Spleen (tissue), 11 donors: Measurements from ENCODE around the gene ZNF585A. TPM values are rescaled to one million over a fixed set of nuclear protein-coding genes. Genes with fewer than 3 reads are reported as not detected.
A peak's percentile ranks its signal among the peaks of the same experiment; 100 is the strongest.
"Not testable (repeated sequence)": the region's sequence is repeated elsewhere in the genome, so short reads cannot be mapped to it uniquely, and the experiment has no call there.

ENCODE experiments used
- DNase-seq: peaks from one replicate; pipeline ENCODE4 v3.0.0-alpha.2; 2020
- H3K27ac ChIP-seq, 8 donors: fragments of 200-600 bp; sonication (generic) in 7 of 8; 1 replicate in 4 of 8; 2 replicates in 4 of 8; pipeline versions ENCODE4 v1.5.0 to v1.8.0; 2016 to 2021; ENCODE audit warnings: inconsistent platforms in 4 of 8, mild to moderate bottlenecking in 4 of 8, moderate library complexity in 1 of 8
- H3K27me3 ChIP-seq, 7 donors: fragments of 200-600 bp; sonication (generic) in 6 of 7; replicated peaks in 1 of 7; 1 replicate in 4 of 7; 2 replicates in 3 of 7; pipeline versions ENCODE4 v1.5.0 to v1.8.0; 2016 to 2021; ENCODE audit warnings: inconsistent platforms in 3 of 7, mild to moderate bottlenecking in 1 of 7
- H3K36me3 ChIP-seq, 6 donors: fragments of 200-600 bp; sonication (generic) in 5 of 6; 1 replicate in 4 of 6; 2 replicates in 2 of 6; pipeline versions ENCODE4 v1.5.0 to v1.8.0; 2016 to 2021; ENCODE audit warnings: inconsistent platforms in 2 of 6
- H3K4me1 ChIP-seq, 6 donors: fragments of 200-600 bp; sonication (generic) in 5 of 6; 1 replicate in 3 of 6; 2 replicates in 3 of 6; pipeline versions ENCODE4 v1.5.0 to v1.8.0; 2016 to 2021; ENCODE audit warnings: inconsistent platforms in 3 of 6
- H3K4me3 ChIP-seq, 8 donors: fragments of 200-600 bp; sonication (generic) in 7 of 8; 1 replicate in 4 of 8; 2 replicates in 4 of 8; pipeline versions ENCODE4 v1.5.0 to v1.8.0; 2016 to 2021; ENCODE audit warnings: inconsistent platforms in 4 of 8, mild to moderate bottlenecking in 4 of 8, moderate library complexity in 2 of 8
- H3K9me3 ChIP-seq, 8 donors: fragments of 200-600 bp; sonication (generic) in 7 of 8; 1 replicate in 4 of 8; 2 replicates in 4 of 8; pipeline versions ENCODE4 v1.5.0 to v1.8.0; 2016 to 2021; ENCODE audit warnings: inconsistent platforms in 4 of 8
- POLR2A ChIP-seq, 3 donors: fragments of 450-650 bp; IDR thresholded peaks; one replicate each; pipeline ENCODE4 v1.5.1; 2017; ENCODE audit warnings: antibody characterized with exemption in 3 of 3, mild to moderate bottlenecking in 1 of 3
- POLR2AphosphoS5 ChIP-seq, 3 donors: sonication (generic); formaldehyde crosslinking; IDR thresholded peaks; one replicate each; pipeline ENCODE4 v1.5.1; 2017; ENCODE audit warnings: antibody characterized with exemption in 3 of 3
- WGBS, 5 donors: extraction: QIAGEN DNeasy Blood & Tissue Kit in 3 of 5; methylation state at CpG; one replicate each; pipeline versions ENCODE4 v1.1.5 to v1.1.7; 2013 to 2018; 5-methylcytosine and 5-hydroxymethylcytosine counted together
- intact Hi-C: fragments of 100-400 bp; cut with DNase I; formaldehyde crosslinking; loops from one replicate; pipeline ENCODE4 v1.15.0; 2023; ENCODE audit warnings: low total_unique reads
- polyA plus RNA-seq, 3 donors: library from polyadenylated mRNA; stranded (reverse); fragments of 200-250 nt; gene quantifications; one replicate each; pipeline ENCODE4 v1.2.1, GENCODE V29; 2013
- total RNA-seq, 7 donors: library from RNA; depleted of rRNA in 3 of 7; stranded (reverse); fragments of >200 nt in 3 of 7; fragmentation: NEBNext Ultra II Directional in 4 of 7; extraction: Animal tissue kit (Norgen Biotek cat#: 25700) in 4 of 7; gene quantifications; one replicate each; pipeline versions ENCODE4 v1.1.0 to v1.2.1, GENCODE V29; 2016 to 2021
- TF ChIP-seq, protein P1 (sequence below), 11 experiments: fragments of 200-600 bp in 7 of 11; fragments of 450-650 bp in 4 of 11; sonication (generic) in 4 of 11; IDR thresholded peaks in 8 of 11; conservative IDR thresholded peaks in 3 of 11; 1 replicate in 7 of 11; 2 replicates in 4 of 11; pipeline versions ENCODE4 v1.4.0 to v1.8.0; 2016 to 2021; ENCODE audit warnings: antibody characterized with exemption in 11 of 11, inconsistent platforms in 4 of 11, mild to moderate bottlenecking in 1 of 11
- donor health status: healthy with polysubstance abuse.
- donor health status: DM: no; HTN: no; CAD: no; lungs with moderate emphysema.
- donor health status: DM: no; HTN: no; CAD: no.
- donor health status: Bipolar disorder and iron deficiency.
- donor health status: healthy.
- donor health status: DM: no; HTN: no; CAD: no.
- donor health status: DM: yes; HTN: yes; CAD: no.

ZNF585A gene
- total and polyA plus RNA-seq, 10 donors = 8.3 to 29.9 (median 16.0) TPM

DNA sequence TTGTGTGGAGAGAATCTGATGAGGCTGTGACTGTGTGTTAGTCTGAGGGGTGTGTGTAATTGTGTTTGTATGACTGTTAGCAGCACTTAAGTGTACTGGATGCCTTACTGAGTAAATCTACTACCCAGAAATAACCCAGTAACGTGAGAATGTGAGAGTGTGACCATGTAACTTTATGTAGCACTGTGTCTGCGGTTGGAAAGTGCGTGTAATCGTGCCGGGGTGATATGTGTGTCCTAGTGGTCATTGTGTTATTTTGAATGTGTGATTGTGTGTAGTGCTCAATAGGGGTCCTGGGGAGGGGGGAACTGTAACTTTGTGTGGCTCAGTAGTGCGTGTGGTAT, 46.1 kb upstream of the ZNF585A start:
- H3K36me3 ChIP-seq = peaks cover 0 to 46% (median 14%) of the 10 kb centered on the region in 6 donors
- H3K27ac ChIP-seq = peak overlapping the region; percentile 91 to 97 (median 95)
- H3K4me1 ChIP-seq = peaks cover 10 to 39% (median 20%) of the 10 kb centered on the region in 6 donors
- TF ChIP-seq, protein P1, sequence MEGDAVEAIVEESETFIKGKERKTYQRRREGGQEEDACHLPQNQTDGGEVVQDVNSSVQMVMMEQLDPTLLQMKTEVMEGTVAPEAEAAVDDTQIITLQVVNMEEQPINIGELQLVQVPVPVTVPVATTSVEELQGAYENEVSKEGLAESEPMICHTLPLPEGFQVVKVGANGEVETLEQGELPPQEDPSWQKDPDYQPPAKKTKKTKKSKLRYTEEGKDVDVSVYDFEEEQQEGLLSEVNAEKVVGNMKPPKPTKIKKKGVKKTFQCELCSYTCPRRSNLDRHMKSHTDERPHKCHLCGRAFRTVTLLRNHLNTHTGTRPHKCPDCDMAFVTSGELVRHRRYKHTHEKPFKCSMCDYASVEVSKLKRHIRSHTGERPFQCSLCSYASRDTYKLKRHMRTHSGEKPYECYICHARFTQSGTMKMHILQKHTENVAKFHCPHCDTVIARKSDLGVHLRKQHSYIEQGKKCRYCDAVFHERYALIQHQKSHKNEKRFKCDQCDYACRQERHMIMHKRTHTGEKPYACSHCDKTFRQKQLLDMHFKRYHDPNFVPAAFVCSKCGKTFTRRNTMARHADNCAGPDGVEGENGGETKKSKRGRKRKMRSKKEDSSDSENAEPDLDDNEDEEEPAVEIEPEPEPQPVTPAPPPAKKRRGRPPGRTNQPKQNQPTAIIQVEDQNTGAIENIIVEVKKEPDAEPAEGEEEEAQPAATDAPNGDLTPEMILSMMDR (IDR thresholded peaks at IDR 0.05 in 8 of 11, conservative IDR thresholded peaks at IDR 0.05 in 3 of 11) = no peak
- peak overlapping the region; percentile 63 to 96 (median 86) for H3K4me3 ChIP-seq
- no peak for DNase-seq
- peaks cover 0 to 35% (median 29%) of the 10 kb centered on the region in 8 donors for H3K9me3 ChIP-seq
- 24 to 33% (median 26%) methylated on average over 6 of the region's 6 CpGs for WGBS, 5 donors
- intact Hi-C loops = no loop called here
- no peaks in the 10 kb centered on the region for H3K27me3 ChIP-seq

DNA sequence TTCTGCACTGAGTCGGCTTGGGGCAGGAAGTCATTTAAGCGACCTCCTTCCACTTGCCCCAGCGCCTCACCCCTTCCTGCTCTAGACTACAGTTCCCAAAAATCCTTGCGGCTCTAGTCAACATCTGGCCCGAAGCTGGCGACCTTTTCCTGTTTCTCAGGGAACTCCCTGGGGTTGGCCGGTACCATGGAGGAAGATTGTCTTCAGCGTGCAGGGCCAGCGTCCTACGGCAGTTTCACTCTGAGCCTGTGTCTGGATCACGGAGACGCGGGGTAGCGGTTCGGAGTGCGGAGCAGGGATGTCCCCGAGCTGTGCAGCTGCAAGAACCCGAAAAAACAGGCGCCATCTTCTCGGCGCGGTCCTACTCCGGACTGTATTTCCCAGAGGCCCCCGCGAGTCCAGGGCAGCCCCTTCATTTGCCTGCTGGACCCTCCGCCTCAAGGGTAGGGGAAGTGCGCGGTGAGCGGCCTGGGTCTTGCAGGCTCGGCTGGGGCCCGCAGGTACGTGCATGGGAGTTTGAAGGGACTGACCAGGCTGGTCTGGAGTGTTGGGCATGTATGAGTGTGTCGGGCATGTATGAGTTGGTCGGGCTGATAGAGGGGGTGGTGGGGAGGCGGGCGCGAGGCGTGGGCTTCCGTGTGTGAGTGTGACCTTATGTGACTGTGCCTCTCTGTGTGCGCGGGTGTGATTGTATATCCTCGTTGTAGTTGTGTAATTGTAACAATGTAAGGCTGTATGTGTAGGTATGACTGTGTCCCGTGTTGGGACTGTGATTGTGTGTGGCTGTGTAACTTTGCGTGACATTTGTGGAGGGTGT, 45.5 kb upstream of the ZNF585A start, which contains the start of gene ZNF383:
Gene ZNF383 (plus strand): TSS at position 440 of the 817 bp plus-strand sequence. CDS start 12,240 bp downstream, outside the sequence.
- intact Hi-C loops = no loop called here
- Histone ChIP-seq H3K27ac (peak within 1 kb of the TSS; percentile 91 to 97 (median 95)), H3K36me3 (peaks cover 0 to 41% (median 12%) of the 10 kb centered on the region in 6 donors), H3K4me3 (peak within 1 kb of the TSS; percentile 63 to 96 (median 86)), H3K27me3 (no peaks in the 10 kb centered on the region), H3K9me3 (peaks cover 0 to 29% (median 24%) of the 10 kb centered on the region in 8 donors), H3K4me1 (peaks cover 10 to 39% (median 20%) of the 10 kb centered on the region in 6 donors)
- DNase-seq = peak; percentile 96
- WGBS, 5 donors = 0 to 1% (median 0%) methylated on average over 41 to 44 of the region's 44 CpGs
- peak; percentile 87 to 92 (median 90) for TF ChIP-seq POLR2AphosphoS5 (IDR thresholded peaks at IDR 0.05)
- peak in 2 of 3 donors; percentile 37 to 73 for TF ChIP-seq POLR2A (IDR thresholded peaks at IDR 0.05)
- TF ChIP-seq, protein P1 (IDR thresholded peaks at IDR 0.05 in 8 of 11, conservative IDR thresholded peaks at IDR 0.05 in 3 of 11) = no peak

DNA sequence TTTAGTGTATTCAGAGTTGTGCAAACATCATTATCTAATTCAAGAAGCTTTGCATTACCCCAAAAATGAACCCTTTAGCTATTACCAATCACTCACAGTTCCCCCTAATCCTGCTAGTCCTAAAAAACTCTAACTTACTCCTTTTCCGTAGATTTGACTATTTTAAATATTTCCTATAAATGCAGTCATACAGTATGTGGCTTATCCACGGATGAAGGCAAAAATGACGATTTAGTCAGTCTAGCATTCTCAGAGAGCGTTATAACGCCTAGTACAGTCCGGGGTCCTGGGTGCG, 44.9 kb upstream of the ZNF585A start:
- H3K4me1 ChIP-seq = peaks cover 10 to 39% (median 20%) of the 10 kb centered on the region in 6 donors
- DNase-seq = no peak
- H3K36me3 ChIP-seq = peaks cover 0 to 35% (median 7%) of the 10 kb centered on the region in 6 donors
- intact Hi-C loops = no loop called here
- peak overlapping the region; percentile 91 to 97 (median 95) for H3K27ac ChIP-seq
- peaks cover 0 to 24% (median 18%) of the 10 kb centered on the region in 8 donors for H3K9me3 ChIP-seq
- 0 to 1% (median 0%) methylated on average over 7 of the region's 7 CpGs for WGBS, 5 donors
- no peak for TF ChIP-seq POLR2AphosphoS5 (IDR thresholded peaks at IDR 0.05)
- no peak for TF ChIP-seq POLR2A (IDR thresholded peaks at IDR 0.05)
- TF ChIP-seq, protein P1 (IDR thresholded peaks at IDR 0.05 in 8 of 11, conservative IDR thresholded peaks at IDR 0.05 in 3 of 11) = no peak
- peak overlapping the region; percentile 63 to 96 (median 86) for H3K4me3 ChIP-seq
- H3K27me3 ChIP-seq = no peaks in the 10 kb centered on the region

DNA sequence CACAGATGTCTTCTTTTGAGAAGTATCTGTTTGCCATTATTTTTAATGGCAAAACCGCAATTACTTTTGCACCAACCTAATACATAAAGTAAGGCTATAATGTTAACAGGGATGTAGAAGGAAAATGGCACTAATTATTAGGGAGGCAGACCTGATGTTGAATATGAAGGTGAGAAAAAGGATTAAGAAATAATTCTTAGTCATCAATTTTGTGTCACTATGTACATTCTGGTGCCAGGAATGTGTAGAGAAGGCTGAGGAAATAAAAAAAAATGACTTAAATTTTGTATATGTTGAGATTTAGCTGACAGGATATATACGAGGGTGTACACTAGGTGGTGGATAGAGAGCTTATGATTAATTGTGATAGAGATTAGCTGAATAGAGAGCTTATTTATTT, 25.3 kb upstream of the ZNF585A start:
- H3K9me3 ChIP-seq = peaks cover 6 to 100% (median 99%) of the 10 kb centered on the region in 8 donors
- H3K27me3 ChIP-seq = no peaks in the 10 kb centered on the region
- no peak overlapping the region for H3K4me3 ChIP-seq
- no peak for DNase-seq
- H3K36me3 ChIP-seq = peaks cover 5 to 100% (median 91%) of the 10 kb centered on the region in 6 donors
- no peak for TF ChIP-seq POLR2A (IDR thresholded peaks at IDR 0.05)
- TF ChIP-seq POLR2AphosphoS5 (IDR thresholded peaks at IDR 0.05) = no peak
- TF ChIP-seq, protein P1 (IDR thresholded peaks at IDR 0.05 in 8 of 11, conservative IDR thresholded peaks at IDR 0.05 in 3 of 11) = no peak
- 94 to 97% (median 95%) methylated on average over 2 of the region's 2 CpGs for WGBS, 5 donors
- no peaks in the 10 kb centered on the region for H3K4me1 ChIP-seq
- no peak overlapping the region for H3K27ac ChIP-seq
- intact Hi-C loops = no loop called here

DNA sequence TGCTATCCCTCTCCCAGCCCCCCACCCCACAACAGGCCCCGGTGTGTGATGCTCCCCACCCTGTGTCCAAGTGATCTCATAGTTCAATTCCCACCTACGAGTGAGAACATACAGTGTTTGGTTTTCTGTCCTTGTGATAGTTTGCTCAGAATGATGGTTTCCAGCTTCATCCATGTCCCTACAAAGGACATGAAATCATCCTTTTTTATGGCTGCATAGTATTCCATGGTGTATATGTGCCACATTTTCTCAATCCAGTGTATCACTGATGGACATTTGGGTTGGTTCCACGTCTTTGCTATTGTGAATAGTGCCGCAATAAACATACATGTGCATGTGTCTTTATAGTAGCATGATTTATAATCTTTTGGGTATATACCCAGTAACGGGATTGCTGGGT, 24.6 kb upstream of the ZNF585A start:
- H3K27ac ChIP-seq, H3K4me1 ChIP-seq, H3K4me3 ChIP-seq, intact Hi-C loops, DNase-seq, H3K27me3 ChIP-seq: not testable (repeated sequence)
- 98 to 100% (median 99%) methylated on average over 5 of the region's 5 CpGs for WGBS, 5 donors
- Histone ChIP-seq H3K36me3 (peaks cover 5 to 100% (median 90%) of the 10 kb centered on the region in 6 donors), H3K9me3 (peaks cover 8 to 100% (median 99%) of the 10 kb centered on the region in 8 donors)

DNA sequence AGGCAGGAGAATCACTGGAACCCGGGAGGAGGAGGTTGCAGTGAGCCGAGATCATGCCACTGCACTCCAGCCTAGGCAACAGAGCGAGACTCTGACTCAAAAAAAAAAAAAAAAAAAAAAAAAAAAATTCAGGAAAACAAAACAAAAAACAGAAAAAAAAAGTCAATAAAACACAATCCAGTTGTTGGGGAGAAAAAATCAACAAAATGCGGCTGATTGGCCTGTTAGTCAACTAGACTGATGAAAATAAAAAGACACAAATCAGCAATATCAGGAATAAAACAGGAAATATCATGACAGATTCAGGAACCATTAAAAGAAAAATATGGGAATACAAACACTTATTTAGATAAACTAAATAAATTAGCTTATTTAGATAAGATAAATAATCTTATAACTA, 22.8 kb upstream of the ZNF585A start:
- H3K36me3 ChIP-seq = peaks cover 9 to 100% (median 89%) of the 10 kb centered on the region in 6 donors
- WGBS, 5 donors = 94 to 100% (median 98%) methylated on average over 3 to 4 of the region's 4 CpGs
- intact Hi-C loops, DNase-seq, H3K4me1 ChIP-seq, H3K27ac ChIP-seq, H3K27me3 ChIP-seq, H3K4me3 ChIP-seq: not testable (repeated sequence)
- peaks cover 9 to 100% (median 100%) of the 10 kb centered on the region in 8 donors for H3K9me3 ChIP-seq
